Smooth muscle cell (in vitro differentiated cells): ENCODE results near the gene TMEM151B. TPM values are rescaled to one million over a fixed set of nuclear protein-coding genes. Genes with fewer than 3 reads are reported as not detected.
"Not testable (repeated sequence)": the region's sequence is repeated elsewhere in the genome, so short reads cannot be mapped to it uniquely, and the experiment has no call there.

Experiments
- DNase-seq: peaks from one replicate; lab custom pipeline; 2025; ENCODE audit not compliant: unreplicated experiment; lab: John Stamatoyannopoulos, UW
- H2AFZ ChIP-seq: fragments of 200-600 bp; sonication (generic); 2 replicates; pipeline ENCODE4 v1.6.0; 2016; ENCODE audit warnings: antibody characterized with exemption, low read depth, mild to moderate bottlenecking
- H3F3A ChIP-seq: fragments of 200-600 bp; sonication (generic); 2 replicates; pipeline ENCODE4 v1.6.0; 2017; ENCODE audit warnings: antibody characterized with exemption, low read depth
- H3K27ac ChIP-seq: fragments of 200-600 bp; sonication (generic); 2 replicates; pipeline ENCODE4 v1.5.1; 2016; ENCODE audit warnings: low read depth, mild to moderate bottlenecking
- H3K27me3 ChIP-seq: fragments of 200-600 bp; sonication (generic); 2 replicates; pipeline ENCODE4 v1.6.1; 2016; ENCODE audit warnings: low read depth, mild to moderate bottlenecking
- H3K36me3 ChIP-seq: fragments of 200-600 bp; sonication (generic); 2 replicates; pipeline ENCODE4 v1.5.1; 2016; ENCODE audit warnings: low read depth
- H3K4me1 ChIP-seq: fragments of 200-600 bp; sonication (generic); 2 replicates; pipeline ENCODE4 v1.5.1; 2016; ENCODE audit warnings: low read depth
- H3K4me2 ChIP-seq: fragments of 200-600 bp; sonication (generic); 2 replicates; pipeline ENCODE4 v1.6.0; 2016; ENCODE audit warnings: mild to moderate bottlenecking
- H3K4me3 ChIP-seq: fragments of 200-600 bp; sonication (generic); 2 replicates; pipeline ENCODE4 v1.5.1; 2016; ENCODE audit warnings: mild to moderate bottlenecking
- H3K79me2 ChIP-seq: fragments of 200-600 bp; sonication (generic); 2 replicates; pipeline ENCODE4 v1.6.0; 2016; ENCODE audit warnings: low read depth, mild to moderate bottlenecking
- H3K9ac ChIP-seq: fragments of 200-600 bp; sonication (generic); 2 replicates; pipeline ENCODE4 v1.6.0; 2016; ENCODE audit warnings: low read depth
- H3K9me3 ChIP-seq: fragments of 200-600 bp; sonication (generic); replicated peaks from 2 replicates; pipeline ENCODE4 v1.5.1; 2016; ENCODE audit warnings: low read depth
- H4K20me1 ChIP-seq: fragments of 200-600 bp; sonication (generic); 2 replicates; pipeline ENCODE4 v1.6.0; 2016; ENCODE audit warnings: low read depth
- WGBS: methylation state at CpG from one replicate; pipeline ENCODE4 v1.1.7; 2016; ENCODE audit warnings: low lambda C conversion rate; 5-methylcytosine and 5-hydroxymethylcytosine counted together
- polyA plus RNA-seq: library from polyadenylated mRNA; unstranded; fragments of >200 nt; fragmentation: Nextera tagmentation; extraction: Ambion mirVana; gene quantifications from 2 replicates; pipeline ENCODE4 v1.2.1, GENCODE V29; 2016
- total RNA-seq: library from RNA; depleted of rRNA; stranded (reverse); fragments of >200 nt; gene quantifications from 2 replicates; pipeline ENCODE4 v1.2.3, GENCODE V29; 2014
- TF ChIP-seq, protein P1 (sequence below): fragments of 200-600 bp; sonication (generic); IDR thresholded peaks from 2 replicates; pipeline ENCODE4 v1.5.1; 2017; ENCODE audit warnings: borderline replicate concordance, mild to moderate bottlenecking, antibody characterized with exemption; ENCODE audit not compliant: insufficient read depth, poor library complexity, severe bottlenecking

TMEM151B gene
- total and polyA plus RNA-seq, 2 experiments from 2014 or later = not detected

DNA sequence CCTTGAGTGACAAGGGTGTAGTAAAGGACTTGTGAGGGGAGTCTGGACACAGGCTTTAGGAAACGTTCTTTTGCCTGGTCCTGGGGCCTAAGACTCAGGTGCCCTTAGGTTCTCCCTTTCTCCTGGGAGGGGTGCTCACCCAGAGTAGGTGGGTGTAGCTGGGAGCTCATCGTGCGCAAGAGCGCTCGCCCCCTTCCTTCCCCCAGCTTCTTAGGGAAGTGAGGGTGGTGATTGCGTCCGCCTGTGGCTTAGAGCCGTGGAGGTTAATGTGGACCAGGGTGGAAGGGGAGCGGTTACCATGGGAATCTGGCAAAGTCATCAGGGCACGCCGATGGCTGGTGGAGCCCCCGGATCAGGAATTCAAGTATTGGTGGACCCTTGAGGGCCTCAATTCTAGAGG, 46.2 kb downstream of the TMEM151B start:
- Histone ChIP-seq H3K36me3 (no peaks in the 10 kb centered on the region), H3K27ac (no peak overlapping the region), H3K9ac (no peak overlapping the region), H3K4me1 (peaks cover 5% of the 10 kb centered on the region), H3K4me2 (no peak overlapping the region), H3K79me2 (peaks cover 12% of the 10 kb centered on the region), H4K20me1 (no peaks in the 10 kb centered on the region), H3K9me3 (no peaks in the 10 kb centered on the region), H3K27me3 (peaks cover 27% of the 10 kb centered on the region), H3F3A (no peaks in the 10 kb centered on the region), H3K4me3 (no peak overlapping the region), H2AFZ (no peak overlapping the region)
- 86% methylated on average over 12 of the region's 12 CpGs for WGBS
- TF ChIP-seq, protein P1, sequence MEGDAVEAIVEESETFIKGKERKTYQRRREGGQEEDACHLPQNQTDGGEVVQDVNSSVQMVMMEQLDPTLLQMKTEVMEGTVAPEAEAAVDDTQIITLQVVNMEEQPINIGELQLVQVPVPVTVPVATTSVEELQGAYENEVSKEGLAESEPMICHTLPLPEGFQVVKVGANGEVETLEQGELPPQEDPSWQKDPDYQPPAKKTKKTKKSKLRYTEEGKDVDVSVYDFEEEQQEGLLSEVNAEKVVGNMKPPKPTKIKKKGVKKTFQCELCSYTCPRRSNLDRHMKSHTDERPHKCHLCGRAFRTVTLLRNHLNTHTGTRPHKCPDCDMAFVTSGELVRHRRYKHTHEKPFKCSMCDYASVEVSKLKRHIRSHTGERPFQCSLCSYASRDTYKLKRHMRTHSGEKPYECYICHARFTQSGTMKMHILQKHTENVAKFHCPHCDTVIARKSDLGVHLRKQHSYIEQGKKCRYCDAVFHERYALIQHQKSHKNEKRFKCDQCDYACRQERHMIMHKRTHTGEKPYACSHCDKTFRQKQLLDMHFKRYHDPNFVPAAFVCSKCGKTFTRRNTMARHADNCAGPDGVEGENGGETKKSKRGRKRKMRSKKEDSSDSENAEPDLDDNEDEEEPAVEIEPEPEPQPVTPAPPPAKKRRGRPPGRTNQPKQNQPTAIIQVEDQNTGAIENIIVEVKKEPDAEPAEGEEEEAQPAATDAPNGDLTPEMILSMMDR = no peak
- no peak for DNase-seq

DNA sequence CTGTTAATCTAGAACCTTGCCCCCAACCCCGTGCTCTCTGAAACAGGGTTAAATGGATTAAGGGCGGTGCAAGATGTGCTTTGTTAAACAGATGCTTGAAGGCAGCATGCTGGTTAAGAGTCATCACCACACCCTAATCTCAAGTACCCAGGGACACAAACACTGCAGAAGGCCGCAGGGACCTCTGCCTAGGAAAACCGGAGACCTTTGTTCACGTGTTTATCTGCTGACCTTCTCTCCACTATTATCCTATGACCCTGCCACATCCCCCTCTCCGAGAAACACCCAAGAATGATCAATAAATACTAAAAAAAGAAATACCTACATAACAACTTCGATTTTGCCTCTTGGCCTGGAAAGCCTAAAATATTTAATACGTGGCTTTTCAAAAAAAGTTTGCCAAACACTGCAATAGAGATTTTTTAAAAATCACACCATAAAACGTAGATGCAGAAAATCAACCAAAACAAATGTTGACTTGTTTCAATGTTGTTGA, 46.9 kb downstream of the TMEM151B start:
- not testable (repeated sequence) for H3K4me3 ChIP-seq

DNA sequence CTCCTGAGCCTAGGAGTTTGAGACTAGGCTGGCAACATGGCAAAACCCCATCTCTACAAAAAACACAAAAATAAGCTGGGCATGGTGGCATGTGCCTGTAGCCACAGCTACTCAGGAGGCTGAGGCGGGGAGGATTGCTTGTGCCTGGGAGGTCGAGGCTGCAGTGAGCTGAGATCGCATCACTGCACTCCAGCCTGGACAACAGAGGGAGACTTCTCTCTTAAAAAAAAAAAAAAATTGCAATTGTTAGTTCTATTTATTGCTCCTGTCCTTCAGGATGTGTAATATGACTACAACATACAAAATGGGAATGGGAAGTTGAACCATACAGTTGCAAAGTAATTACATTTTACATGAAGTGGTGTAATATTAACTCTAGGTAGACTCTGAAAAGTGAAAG, 51.0 kb downstream of the TMEM151B start:
- WGBS = 76% methylated on average over 3 of the region's 3 CpGs
- Histone ChIP-seq H4K20me1 (no peaks in the 10 kb centered on the region), H3K79me2 (no peaks in the 10 kb centered on the region), H3K36me3 (no peaks in the 10 kb centered on the region), H3K4me1 (no peaks in the 10 kb centered on the region), H3K27me3 (peaks cover 27% of the 10 kb centered on the region), H3K27ac (no peak overlapping the region), H3K4me3 (no peak overlapping the region), H2AFZ (no peak overlapping the region), H3K9me3 (no peaks in the 10 kb centered on the region), H3K9ac (no peak overlapping the region), H3K4me2 (no peak overlapping the region), H3F3A (no peaks in the 10 kb centered on the region)
- TF ChIP-seq, protein P1 = no peak
- no peak for DNase-seq

More for the DNA sequence above, 46.9 kb downstream of the TMEM151B start:
- H4K20me1 ChIP-seq, H3F3A ChIP-seq, H3K36me3 ChIP-seq, H3K9me3 ChIP-seq, H3K79me2 ChIP-seq, DNase-seq, H3K27ac ChIP-seq, H3K4me2 ChIP-seq, H3K9ac ChIP-seq, H2AFZ ChIP-seq, H3K4me1 ChIP-seq: not testable (repeated sequence)
- peaks cover 27% of the 10 kb centered on the region for H3K27me3 ChIP-seq
- 82% methylated on average over 9 of the region's 9 CpGs for WGBS

DNA sequence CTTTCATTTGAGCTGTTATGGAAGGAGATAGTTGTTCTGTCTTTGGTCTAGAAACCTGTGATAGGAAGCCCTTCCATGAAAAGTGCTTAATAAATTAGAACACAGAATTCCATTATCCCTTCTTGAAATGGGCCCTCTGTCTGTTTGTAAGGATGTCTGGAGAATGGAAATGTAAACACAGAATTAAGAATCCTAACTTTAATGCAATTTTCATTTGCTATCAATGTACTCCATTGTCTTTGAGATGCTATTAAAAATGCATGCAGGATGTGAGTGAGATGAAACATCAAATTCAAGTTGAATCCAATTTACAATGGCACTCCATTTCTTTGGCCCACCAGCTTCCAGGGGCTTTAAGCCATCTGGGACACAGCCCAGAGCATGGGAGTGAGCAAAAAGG, 56.8 kb downstream of the TMEM151B start:
- Histone ChIP-seq H3K4me1 (peaks cover 3% of the 10 kb centered on the region), H4K20me1 (no peaks in the 10 kb centered on the region), H3K27me3 (peaks cover 24% of the 10 kb centered on the region), H3K9me3 (no peaks in the 10 kb centered on the region), H3K27ac (no peak overlapping the region), H3K9ac (no peak overlapping the region), H3F3A (no peaks in the 10 kb centered on the region), H3K4me2 (no peak overlapping the region), H3K79me2 (no peaks in the 10 kb centered on the region), H3K36me3 (no peaks in the 10 kb centered on the region), H3K4me3 (no peak overlapping the region), H2AFZ (no peak overlapping the region)
- TF ChIP-seq, protein P1 = no peak
- no peak for DNase-seq
